Esophagus muscularis mucosa (tissue), 4 donors: ENCODE results near the gene ZRANB2. TPM values are rescaled to one million over a fixed set of nuclear protein-coding genes. Genes with fewer than 3 reads are reported as not detected.

ENCODE experiments used
- DNase-seq: peaks from one replicate; pipeline ENCODE4 v3.0.0-alpha.2; 2017; ENCODE audit errors: extremely low spot score
- H3K27ac ChIP-seq, 4 donors: fragments of 200-600 bp; sonication (generic); replicated peaks in 1 of 4; 1 replicate in 3 of 4; 2 replicates in 1 of 4; pipeline ENCODE4 v1.5.1; 2016 to 2019; ENCODE audit warnings: mild to moderate bottlenecking in 1 of 4
- H3K27me3 ChIP-seq, 4 donors: fragments of 200-600 bp; sonication (generic); one replicate each; pipeline versions ENCODE4 v1.5.1 to v1.6.0; 2016 to 2019
- H3K36me3 ChIP-seq, 4 donors: fragments of 200-600 bp; sonication (generic); one replicate each; pipeline ENCODE4 v1.5.1; 2016 to 2019
- H3K4me1 ChIP-seq, 4 donors: fragments of 200-600 bp; sonication (generic); one replicate each; pipeline ENCODE4 v1.5.1; 2016 to 2019
- H3K4me3 ChIP-seq, 4 donors: fragments of 200-600 bp; sonication (generic); 1 replicate in 2 of 4; 2 replicates in 2 of 4; pipeline ENCODE4 v1.5.1; 2016 to 2019; ENCODE audit warnings: mild to moderate bottlenecking in 4 of 4, moderate library complexity in 1 of 4
- H3K9me3 ChIP-seq, 4 donors: fragments of 200-600 bp; sonication (generic); 1 replicate in 3 of 4; 2 replicates in 1 of 4; pipeline ENCODE4 v1.5.1; 2016 to 2019
- CTCF ChIP-seq, 3 experiments: fragments of 200-600 bp in 2 of 3; fragments of 450-650 bp in 1 of 3; sonication (generic) in 2 of 3; IDR thresholded peaks; one replicate each; pipeline ENCODE4 v1.5.1; 2017 to 2019; ENCODE audit warnings: antibody characterized with exemption in 3 of 3, mild to moderate bottlenecking in 2 of 3, moderate library complexity in 1 of 3
- EP300 ChIP-seq: sonication (generic); formaldehyde crosslinking; IDR thresholded peaks from one replicate; pipeline ENCODE4 v1.6.1; 2017; ENCODE audit warnings: antibody characterized with exemption
- POLR2A ChIP-seq: fragments of 450-650 bp; IDR thresholded peaks from one replicate; pipeline ENCODE4 v1.6.1; 2017; ENCODE audit warnings: antibody characterized with exemption, moderate library complexity, mild to moderate bottlenecking, low read depth
- POLR2AphosphoS5 ChIP-seq, 2 donors: sonication (generic); formaldehyde crosslinking; IDR thresholded peaks; one replicate each; pipeline ENCODE4 v1.6.1; 2017; ENCODE audit warnings: antibody characterized with exemption in 2 of 2
- WGBS: methylation state at CpG from one replicate; pipeline ENCODE4 v1.1.5; 2018; 5-methylcytosine and 5-hydroxymethylcytosine counted together
- intact Hi-C: fragments of 100-400 bp; cut with DNase I; formaldehyde crosslinking; loops from one replicate; pipeline ENCODE4 v1.15.1; 2023
- total RNA-seq, 4 donors: library from RNA; depleted of rRNA; stranded (reverse); fragments of >200 nt; gene quantifications; one replicate each; pipeline versions ENCODE4 v1.1.0 to v1.2.1, GENCODE V29; 2016

ZRANB2 gene
- total RNA-seq, 4 donors from 2014 or later, result 37.2 to 65.6 (median 40.0) TPM

- peaks cover 4 to 16% (median 13%) of the 10 kb centered on the region in 4 donors for H3K4me1 ChIP-seq
- H3K36me3 ChIP-seq, result no peaks in the 10 kb centered on the region
- H3K4me3 ChIP-seq, result no peak overlapping the region
- peak overlapping the region in 1 of 4 donors; percentile 5 for H3K27ac ChIP-seq
- intact Hi-C loops, result no loop called here
- TF ChIP-seq CTCF (IDR thresholded peaks at IDR 0.05) (no peak), EP300 (no peak), POLR2A (no peak), POLR2AphosphoS5 (IDR thresholded peaks at IDR 0.05) (no peak)
- DNase-seq, result no peak
- H3K27me3 ChIP-seq, result peaks cover 3 to 12% (median 6%) of the 10 kb centered on the region in 4 donors
- WGBS, result 57% methylated on average over 2 of the region's 2 CpGs
- no peaks in the 10 kb centered on the region for H3K9me3 ChIP-seq
Observed at GRCh38 chr1:71041806-71042205, 39.0 kb downstream of the ZRANB2 start.

- no peak for DNase-seq
- H3K9me3 ChIP-seq, result no peaks in the 10 kb centered on the region
- no peaks in the 10 kb centered on the region for H3K27me3 ChIP-seq
- peaks cover 0 to 9% (median 8%) of the 10 kb centered on the region in 4 donors for H3K4me1 ChIP-seq
- H3K4me3 ChIP-seq, result no peak overlapping the region
- intact Hi-C loops, result no loop called here
- H3K36me3 ChIP-seq, result no peaks in the 10 kb centered on the region
- H3K27ac ChIP-seq, result no peak overlapping the region
- TF ChIP-seq CTCF (IDR thresholded peaks at IDR 0.05), result no peak
- TF ChIP-seq EP300, result no peak
- TF ChIP-seq POLR2A, result no peak
- TF ChIP-seq POLR2AphosphoS5 (IDR thresholded peaks at IDR 0.05), result no peak
Observed at GRCh38 chr1:71039661-71040262, 41.1 kb downstream of the ZRANB2 start.

GRCh38 chr1:71038942-71039341, 41.9 kb downstream of the ZRANB2 start:
- H3K9me3 ChIP-seq, result no peaks in the 10 kb centered on the region
- H3K4me1 ChIP-seq, result peaks cover 0 to 9% (median 8%) of the 10 kb centered on the region in 4 donors
- intact Hi-C loops, result no loop called here
- TF ChIP-seq EP300, result no peak
- no peak for TF ChIP-seq CTCF (IDR thresholded peaks at IDR 0.05)
- DNase-seq, result no peak
- H3K27me3 ChIP-seq, result no peaks in the 10 kb centered on the region
- 64% methylated on average over 2 of the region's 2 CpGs for WGBS
- H3K4me3 ChIP-seq, result no peak overlapping the region
- no peaks in the 10 kb centered on the region for H3K36me3 ChIP-seq
- H3K27ac ChIP-seq, result no peak overlapping the region

- Histone ChIP-seq H3K4me3 (no peak overlapping the region), H3K36me3 (no peaks in the 10 kb centered on the region), H3K9me3 (no peaks in the 10 kb centered on the region), H3K27ac (no peak overlapping the region), H3K4me1 (peaks cover 0 to 9% (median under 1%) of the 10 kb centered on the region in 4 donors), H3K27me3 (no peaks in the 10 kb centered on the region)
- WGBS, result 75% methylated on average over 2 of the region's 2 CpGs
- intact Hi-C loops, result no loop called here
- DNase-seq, result no peak
- TF ChIP-seq CTCF (IDR thresholded peaks at IDR 0.05), result no peak
- no peak for TF ChIP-seq POLR2AphosphoS5 (IDR thresholded peaks at IDR 0.05)
- TF ChIP-seq POLR2A, result no peak
- TF ChIP-seq EP300, result no peak
Observed at GRCh38 chr1:71037829-71038620, 42.8 kb downstream of the ZRANB2 start.
